Kidney glomerular epithelial cell (primary cell): ENCODE data around the gene CBARP.

ENCODE experiments used
- DNase-seq: peaks from one replicate; lab custom pipeline; 2025; lab: John Stamatoyannopoulos, UW

Gene CBARP

DNA sequence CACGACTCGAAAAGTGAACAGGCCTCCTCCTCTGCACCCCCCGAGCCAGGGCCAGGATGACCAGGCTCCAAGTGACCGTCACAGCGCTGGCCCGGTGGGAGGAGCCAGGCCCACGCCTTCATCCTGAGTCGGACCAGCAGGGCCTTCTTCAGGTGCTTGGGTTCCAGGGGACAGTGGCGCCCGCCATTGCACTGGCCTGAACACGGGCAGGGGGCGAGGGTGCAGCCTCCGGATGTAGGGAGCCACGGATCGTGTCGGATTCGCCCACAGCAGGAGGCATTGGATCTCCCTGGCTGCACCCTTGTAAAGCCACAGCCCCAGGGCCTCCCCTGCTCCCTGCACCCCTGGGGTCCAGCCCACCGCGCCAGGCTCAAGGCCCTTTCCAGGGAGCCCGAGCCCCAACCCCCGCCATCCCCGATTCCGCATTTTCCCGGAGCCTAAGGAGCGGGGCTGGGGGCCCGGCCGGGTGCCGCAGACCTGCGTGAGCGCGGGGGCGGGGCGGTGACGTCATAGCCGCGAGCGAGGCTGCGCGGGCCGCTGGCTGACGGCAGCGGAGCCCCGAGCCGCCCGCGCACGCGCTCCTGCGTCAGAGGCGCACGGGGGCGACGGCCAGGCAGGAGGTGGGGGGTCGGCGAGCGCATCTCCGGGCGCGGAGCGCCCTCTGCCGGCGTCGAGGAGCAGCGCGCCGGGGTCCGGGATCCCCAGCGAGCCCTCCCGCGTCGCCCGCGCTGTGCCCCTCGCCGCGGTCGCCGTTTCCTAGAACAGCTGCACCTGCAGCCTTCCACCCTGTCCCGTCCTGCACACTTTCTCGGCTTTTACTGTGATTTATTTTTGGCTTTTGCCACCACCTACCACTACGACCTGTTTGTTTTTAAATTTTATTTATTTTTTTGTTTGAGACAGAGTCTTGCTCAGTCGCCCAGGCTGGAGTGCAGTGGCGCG lies 2.3 kb upstream of the CBARP start:
- DNase-seq: peak; percentile 49

DNA sequence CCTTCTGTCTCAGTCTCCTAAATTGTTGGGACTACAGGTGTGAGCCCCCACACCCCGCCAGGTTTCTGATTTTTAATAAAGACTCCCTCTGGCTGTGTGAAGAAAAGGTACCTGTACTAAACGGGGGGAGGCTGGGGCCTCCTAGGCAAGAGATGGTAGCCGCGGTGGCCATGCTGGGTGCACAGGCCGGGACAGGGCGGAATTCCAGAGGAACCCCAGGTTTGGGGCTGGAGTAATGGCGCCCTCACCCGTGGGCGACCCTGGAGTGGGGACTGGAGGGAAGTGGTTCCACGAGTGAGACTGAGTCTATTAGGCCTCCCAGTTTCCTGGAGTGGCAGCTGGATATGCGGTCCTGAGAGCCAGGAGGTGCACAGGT lies 1.6 kb upstream of the CBARP start:
- DNase-seq: no peak

DNA sequence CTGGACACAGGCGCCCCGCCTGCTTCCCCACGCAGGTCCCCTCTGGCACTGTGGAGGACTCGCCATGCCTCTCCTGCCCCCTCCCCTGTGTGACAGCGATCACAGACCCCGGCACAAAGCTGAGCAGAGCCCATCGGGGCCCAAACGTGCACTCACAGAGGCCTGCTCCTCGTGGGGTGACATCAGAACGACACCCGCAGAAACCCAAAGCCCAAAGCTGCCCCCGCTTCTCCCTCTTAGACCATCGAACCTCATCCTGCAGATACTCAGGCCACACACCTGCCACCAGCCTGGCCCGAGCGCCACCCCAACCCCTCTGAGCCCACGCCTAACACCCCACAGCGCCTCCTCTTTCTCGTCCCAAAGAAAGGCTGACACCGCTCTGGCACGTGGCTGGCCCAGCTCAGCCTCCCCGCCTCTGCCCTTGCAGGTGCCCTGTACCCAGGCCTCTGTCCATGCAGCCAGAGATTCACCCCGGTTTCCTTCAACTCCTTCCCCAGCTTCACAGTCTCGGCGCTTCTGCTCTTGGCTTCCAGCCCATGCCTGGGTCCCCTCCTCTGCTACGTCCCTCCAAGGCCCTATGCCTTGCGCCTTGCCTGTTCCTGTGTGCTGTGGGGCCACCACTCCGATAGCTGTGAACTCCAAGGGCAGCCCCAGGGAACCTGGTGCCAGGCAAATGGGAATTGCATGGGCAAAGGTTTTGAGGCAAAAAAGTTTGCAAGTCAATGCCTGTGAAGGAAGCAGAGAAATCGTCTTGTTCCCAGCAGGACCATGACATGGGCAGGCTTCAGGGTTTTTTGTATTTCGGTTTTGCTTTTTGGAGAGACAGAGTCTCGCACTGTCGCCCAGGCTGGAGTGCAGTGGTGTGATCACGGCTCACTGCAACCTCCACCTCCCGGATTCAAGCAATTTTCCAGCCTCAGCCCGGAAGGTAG lies 831 bp upstream of the CBARP start:
- DNase-seq: no peak

DNA sequence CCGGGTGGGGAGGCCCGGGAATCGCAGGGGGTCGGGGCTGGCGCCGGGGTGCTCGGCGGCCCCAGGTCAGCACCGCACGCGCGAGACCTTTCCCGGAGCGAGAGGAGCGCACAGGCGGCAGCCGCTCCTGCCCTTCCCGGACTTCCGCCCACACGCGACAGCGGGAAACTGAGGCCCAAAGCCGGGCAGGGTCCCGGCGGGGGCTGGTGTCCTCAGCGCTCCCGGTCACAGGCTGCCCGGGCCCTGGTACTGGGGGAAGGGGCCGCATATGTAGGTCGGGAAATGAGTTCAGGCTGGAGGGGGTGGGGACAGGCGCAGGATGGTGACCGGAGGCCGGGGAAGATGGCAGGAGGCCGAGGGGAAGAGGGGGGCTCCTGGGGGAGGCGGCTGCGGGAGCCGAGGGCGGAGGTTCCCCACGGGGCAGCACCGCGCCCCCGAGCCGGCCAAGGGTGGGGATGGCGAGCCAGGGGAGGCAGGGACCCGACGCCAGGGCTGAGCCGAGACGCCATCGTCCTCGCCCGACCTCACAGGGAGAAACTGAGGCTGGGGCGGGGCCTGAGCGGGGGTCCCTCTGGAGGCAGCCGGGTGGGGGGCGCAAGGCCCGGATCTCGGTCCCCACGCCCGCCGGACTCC lies 662 bp downstream of the CBARP start:
- no peak for DNase-seq

DNA sequence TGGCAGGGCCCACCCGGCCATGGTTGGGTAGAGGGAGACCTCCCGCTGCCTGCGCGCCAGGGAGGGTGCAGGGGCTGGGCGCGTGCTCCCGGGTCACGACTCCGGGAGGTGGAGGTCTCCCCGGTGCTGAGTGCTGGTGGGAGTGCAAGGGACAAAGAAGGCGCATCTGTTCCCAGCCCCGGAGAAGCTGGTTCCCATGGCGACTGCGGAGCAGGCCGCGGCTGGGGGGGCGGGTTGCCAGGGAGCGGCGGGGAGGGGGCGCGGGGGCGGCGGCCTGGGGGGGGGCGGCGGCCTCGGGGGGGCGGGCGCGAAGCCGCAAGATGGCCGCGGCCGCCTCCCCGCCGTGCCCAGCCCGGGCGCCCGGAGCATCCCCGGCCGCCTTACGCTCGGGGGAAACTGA lies 1.2 kb downstream of the CBARP start:
- no peak for DNase-seq

DNA sequence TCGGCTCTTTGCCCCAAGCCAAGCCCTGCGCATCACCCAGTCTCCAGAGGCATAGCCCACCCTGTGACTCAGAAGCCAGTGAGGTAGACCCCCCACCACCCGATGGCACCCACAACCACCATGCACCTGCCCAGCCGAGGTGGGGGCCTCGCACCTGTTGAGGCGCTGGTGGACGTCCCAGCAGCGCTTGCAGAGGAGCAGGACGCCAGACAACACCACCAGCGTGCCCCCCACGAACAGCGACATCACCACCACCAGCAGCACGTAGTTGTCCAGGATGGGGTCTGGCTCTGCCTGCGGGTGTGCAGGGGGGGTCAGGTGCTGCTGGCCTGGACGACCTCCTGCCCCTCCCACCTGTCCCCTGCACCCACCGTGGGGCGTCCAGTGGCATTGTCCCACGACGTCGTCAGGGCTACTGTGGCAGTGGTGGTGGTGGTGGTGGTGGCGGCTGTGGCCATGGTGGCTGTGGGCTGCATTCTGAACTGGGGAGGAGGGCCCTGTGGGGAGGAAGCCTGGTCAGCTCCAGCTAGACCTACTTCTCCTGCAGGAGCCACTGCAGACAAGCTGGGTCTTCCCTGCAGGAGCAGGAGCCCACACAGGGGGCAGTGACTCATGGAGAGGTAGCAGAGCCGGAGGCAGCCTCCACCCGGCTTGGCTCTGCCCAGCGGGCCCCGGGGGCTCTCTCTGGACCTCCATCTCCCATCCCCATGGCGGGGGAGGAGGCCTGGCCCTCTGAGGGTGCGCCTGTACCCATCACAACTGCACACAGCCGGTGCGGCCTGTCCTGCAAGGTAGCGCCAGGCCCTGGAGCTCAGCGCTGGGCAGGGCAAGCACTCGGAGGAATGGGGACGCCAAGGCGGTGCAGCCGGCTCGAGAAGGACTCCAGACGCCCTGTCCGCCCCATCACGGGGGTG lies 1.9 kb downstream of the CBARP start:
- no peak for DNase-seq

DNA sequence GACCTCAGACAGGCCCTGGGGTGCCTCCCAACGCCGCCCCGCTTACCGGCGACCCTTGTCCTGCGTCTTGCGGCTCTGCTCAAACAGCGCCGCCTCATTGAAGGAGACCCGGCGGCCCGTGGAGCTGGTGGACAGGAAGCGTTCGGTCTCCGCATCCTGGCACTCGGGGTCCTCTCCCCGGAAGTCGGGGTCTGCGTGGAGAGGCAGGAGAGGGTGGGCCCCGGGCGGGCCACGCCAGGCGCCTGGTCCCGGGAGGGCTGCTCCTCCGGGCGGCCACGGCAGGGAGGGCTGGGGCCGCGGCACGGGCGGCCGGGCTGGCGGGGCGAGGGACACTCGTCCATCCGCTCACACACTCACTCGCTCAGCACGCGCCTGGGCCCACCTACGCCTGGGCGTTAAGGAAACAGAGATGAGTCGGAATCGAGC lies 2.8 kb downstream of the CBARP start:
- no peak for DNase-seq

DNA sequence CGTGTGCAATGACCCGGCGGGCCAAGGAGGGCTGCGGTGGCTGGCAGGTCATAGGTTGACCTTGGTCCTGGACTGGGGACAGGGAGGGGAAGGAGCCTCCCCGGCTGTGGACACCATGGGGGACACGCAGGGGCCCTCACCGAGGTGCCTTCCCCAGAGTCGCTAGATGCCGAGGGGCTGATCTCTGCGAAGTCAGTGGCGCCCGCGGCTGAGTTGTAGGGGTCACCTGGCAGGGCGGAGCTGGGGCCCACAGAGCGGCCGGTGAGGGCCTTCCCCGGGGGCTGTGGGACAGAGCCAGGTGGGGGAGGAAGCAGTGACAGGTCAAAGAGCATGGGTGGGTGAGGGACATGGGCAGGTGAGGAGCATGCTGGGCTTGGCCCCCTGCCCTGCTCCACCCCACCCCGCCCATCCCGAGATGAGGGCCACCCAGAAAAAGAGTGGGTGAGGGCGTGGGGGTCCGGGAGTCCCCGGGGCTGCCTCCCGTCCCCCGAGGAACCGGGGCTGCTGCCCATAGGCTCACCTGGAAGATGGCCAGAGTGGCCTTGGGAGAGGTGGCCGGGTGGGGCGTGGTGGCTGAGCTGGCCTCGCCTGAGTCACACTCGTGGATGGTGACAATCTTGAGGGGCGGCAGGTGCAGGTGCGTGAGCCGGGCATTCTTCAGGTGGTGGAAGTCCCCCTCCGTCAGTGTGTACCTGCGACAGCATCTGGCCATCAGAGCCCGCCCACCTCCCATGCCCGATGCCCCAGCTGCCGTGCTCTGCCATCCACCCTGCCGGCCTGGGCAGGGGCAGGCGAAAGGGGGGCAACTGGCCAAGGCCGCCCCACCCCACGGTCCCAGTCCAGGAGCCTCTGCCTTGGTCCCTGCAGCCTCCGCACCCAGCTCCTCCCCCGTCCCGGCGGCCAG lies 3.5 kb downstream of the CBARP start:
- no peak for DNase-seq

DNA sequence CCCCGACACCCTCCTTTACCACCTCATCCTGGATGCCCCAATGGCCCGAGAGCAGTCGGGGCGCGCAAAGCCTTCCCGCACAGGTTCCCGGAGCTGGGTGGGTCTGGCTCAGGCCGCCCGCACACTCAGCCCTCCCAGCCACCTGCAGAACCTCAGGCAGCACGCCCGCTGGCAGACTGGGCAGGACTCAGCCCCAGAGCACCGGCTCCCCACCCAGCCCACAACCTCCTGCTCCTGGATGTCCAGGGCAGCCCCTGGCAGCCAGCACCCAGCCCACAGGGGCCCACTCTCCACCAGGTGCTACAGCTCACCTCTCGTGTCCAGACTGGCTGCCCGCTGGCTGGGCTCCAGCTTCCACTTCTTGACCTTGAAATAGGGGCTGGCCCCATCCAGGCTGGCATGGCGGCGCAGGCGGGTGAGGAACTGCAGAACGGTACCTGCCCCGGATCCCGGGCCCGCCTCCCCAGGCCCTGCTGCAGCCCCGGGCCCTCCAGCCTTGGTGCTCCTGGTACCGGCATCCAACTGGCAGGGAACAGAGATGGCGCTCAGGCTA lies 4.6 kb downstream of the CBARP start:
- no peak for DNase-seq

DNA sequence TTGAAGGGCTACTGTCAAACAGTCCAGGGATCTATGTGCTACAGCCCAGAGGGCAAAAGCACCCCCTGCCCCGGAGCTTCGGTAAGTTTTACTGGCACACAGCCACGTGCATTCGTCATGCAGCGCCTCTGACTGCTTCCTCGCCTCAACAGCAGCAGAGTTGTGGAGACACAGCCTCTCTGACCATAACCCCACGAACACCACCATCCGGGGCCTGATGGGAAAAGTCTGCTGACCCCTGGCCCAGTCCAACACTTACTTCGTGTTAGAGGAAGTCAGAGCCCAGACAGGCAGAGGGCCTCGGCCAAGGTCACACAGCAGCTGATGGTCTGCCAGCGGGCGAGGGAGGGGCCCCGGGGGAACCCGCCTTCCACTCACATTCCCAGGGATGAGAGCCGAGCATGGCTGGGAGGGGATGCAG lies 5.1 kb downstream of the CBARP start:
- DNase-seq: no peak

DNA sequence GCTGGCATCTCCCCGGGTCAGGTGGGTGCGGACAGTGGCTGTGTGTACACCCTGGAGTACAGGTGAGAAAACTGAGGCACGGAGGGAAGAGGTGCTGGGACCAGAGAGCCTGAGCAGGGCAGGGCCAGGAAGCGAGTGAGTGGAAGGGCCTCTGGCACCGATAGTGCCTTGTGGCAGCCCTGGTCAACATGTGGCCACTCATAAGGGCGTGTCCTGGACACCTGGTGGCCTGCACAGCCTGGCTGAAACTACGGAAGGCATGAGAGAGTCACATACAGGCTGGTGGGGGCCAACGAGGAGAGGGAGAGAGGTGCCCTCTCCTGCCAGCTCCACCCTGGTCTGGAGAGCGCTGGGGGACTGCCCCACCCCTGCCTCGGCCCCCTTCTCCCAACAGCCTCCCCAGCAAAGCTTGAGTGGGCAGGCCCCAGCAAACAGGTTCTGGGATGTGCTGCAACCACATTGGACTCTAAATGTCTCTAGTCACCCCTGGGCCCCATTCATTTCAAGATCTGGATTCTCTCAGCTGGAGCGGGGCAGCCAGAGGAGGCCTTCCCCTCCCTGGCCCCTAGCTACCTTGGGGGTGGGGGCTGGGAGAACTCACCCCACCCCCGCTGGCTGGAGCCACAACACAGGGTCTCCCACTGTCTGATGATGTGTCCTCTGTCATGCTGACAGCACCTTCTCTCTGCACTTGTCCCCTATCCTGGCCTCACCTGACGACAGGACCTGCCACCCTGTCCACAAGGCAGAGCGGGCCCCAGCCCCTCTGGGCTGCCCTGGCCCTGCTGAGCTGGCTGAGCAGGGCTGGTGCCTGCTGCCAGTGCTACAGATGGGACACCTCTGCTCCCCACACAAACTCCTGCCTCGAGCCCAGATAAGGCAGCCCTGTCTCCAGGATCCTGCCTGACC lies 5.8 kb downstream of the CBARP start:
- DNase-seq: no peak

DNA sequence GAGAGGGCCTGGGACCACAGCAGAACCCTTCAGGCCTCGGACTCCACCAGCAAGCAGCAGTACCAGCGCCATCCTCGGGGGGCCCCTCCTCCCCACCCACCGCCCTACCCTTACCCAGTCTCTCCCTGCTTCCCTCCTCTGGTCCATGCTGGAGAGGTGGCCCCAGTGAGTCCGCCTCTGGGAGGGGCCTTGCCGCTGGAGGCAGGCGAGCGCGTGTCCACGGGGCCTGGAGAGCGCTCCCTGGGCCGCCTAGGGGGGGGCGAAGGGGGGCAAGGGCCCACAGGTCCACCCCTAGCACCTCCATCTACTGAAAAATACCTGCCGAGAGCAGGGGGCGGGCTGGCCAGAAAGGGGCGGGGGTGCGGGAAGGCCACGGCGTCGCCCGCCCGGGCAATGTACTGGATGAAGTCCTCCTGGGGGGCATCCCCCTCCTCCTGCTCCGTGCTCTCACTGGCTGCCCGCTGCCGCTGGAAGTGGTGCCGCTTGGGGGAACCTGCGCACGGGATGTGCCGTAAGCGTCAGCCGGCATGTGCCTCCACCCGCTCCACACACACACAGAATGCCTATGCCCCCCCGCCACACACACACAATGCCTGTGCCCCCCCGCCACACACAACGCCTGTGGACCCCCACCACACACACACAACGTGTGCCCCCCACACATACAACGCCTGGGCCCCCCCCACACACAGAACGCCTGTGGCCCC lies 6.9 kb downstream of the CBARP start:
- no peak for DNase-seq

DNA sequence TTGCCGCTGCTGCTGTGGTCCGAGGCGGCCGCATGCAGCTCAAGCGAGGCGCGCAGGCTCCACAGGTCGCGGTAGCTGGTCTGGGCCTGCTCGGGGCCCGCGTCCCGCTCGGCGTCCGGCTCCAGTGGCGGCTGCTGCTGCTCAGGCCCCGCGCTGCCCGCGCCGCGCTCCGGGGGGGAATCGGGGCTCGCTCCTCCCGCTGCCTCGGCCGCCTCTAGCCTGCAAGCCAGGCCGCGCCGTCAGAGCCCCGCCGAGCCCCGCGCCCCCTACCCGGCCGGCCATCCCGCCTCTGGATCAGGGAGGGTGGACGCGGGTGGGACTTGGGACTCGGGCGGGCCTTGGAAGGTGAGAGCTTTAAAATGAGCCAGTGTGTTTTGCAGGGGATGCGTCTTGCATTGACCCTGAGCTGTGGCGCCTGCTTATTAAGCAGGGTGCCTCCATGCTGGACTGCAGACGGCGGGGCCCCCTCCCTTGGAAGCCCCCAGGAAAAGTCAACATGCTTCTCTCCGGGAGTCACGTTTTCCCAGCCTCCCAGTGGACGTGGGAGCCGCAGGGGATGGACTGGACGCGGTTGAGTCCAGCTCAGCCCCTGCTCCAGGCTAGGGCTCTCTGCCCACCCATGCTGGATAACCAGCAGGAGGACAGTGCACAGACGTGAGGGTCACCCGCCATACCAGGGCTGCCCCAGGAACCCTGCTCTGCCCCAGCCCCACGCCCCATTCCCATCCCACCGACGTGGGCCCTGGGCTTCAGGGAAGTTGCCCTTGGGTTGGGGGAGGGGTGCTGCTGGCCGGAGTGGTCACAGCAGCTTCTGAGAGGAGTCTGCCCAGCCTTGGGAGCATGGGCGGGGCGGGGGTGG lies 7.7 kb downstream of the CBARP start:
- no peak for DNase-seq

DNA sequence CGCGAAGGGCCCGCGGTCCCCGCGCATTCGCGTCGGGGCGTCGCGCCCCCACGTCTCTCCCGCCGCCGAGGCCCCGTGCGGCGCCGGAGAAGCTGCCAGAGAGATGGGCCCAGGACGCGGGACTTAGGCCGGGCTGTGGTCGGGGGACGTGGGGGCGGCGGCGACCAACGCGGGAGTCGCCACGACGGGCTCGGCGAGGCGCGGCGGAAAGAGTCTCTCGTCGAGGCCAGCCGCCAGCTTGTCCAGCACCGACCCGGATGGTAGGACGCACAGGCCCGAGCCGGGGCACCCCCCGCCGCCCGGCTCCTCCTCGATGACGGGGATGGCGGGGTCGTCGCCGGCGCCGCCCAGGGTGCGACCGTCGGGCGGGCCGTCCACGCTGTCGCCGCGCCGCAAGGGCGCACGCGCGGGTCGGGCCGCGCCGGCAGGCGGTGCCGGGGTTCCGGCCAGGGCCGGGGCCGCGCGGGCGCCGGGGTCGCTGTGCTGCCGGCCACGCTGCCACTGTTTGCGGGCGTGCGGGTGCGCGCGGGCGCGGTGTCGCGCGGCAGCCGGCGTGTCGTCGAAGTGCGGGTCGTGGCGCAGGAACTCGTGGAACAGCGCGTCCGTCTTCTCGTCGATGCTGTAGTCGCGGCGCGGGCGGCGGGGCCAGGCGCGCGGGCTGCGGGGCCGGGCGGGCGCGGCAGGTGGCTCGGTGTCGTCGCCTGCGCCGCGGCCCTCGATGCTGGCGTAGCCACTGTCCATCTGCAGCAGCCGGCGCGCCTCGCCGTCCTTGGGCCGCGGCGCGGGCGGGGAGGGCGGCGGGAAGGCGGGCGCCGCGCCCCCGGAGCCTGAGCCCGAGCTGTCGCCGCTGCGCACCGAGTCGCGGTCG lies 8.5 kb downstream of the CBARP start:
- no peak for DNase-seq

DNA sequence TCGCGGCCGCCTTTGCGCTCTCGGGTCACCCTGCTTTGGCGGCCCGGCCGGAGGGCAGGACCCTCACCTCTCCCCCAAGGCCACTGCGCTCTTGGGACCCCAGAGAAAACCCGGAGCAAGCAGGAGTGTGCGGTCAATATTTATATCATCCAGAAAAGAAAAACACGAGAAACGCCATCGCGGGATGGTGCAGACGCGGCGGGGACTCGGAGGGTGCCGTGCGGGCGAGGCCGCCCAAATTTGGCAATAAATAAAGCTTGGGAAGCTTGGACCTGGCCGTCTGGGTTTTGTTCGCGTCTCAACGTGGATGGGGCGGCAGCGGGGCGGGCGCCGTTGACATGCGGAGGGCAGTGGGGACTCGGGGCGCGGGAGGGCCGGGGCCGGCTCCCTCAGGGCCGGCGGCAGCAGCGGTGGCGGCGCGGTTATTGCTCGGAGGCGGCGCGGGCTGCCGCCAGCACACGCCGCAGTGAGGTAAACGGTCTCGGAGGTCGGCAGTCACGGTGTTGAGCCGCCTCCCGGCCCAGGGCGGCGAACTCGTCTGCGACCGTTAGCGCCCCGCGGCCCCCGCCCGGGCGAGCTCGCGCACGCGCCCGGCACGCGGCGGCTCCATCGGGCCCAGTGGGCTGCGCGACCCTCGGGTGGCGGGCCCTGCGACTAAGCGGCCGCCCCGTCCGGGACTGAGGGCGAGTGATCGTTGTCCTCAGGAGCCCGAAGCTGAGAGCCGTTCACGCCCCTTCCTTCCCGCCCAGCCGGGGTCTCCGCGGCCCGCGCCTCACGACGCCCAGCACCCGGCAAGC lies 9.4 kb downstream of the CBARP start:
- no peak for DNase-seq
